D721Med (cell line): ENCODE results near the gene NOL4L.

Source experiments
- DNase-seq: peaks from one replicate; pipeline ENCODE4 v3.0.0; 2011; ENCODE audit warnings: low spot score; ENCODE audit not compliant: insufficient read length
- FAIRE-seq: peaks from 2 replicates; lab custom pipeline; 2011; peaks lifted over from hg19 to GRCh38; lab: Jason Lieb, UNC
- CTCF ChIP-seq: IDR thresholded peaks from 2 replicates; pipeline ENCODE4 v1.5.1; 2012; ENCODE audit warnings: mild to moderate bottlenecking, control low read depth; ENCODE audit not compliant: insufficient read depth; ENCODE audit errors: missing control alignments

Gene NOL4L

GRCh38 chr20:32564921-32565734, 20.0 kb downstream of the NOL4L start:
- FAIRE-seq (no peak), DNase-seq (no peak)
- no peak for TF ChIP-seq CTCF

DNA sequence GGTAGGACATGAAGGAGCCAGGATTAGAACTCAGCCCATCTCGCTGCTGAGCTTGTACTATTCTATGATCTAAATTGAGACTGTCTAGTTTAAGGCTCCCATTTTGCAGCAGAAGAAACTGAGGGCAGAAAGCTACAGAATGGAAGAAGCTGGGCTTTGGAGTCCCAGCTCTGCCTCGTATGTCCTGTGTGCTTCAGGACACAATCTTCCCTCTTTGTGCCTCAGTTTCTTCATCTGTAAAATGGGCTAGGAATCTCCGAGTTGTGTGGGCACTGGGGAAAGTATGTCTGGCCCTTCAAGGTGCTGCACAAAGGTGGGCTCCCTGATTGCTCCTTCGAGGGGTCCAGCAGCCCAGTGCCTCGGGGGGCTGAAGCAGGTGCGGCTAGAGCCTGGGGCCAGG, 20.7 kb downstream of the NOL4L start:
- DNase-seq (no peak), FAIRE-seq (no peak)
- no peak for TF ChIP-seq CTCF

DNA sequence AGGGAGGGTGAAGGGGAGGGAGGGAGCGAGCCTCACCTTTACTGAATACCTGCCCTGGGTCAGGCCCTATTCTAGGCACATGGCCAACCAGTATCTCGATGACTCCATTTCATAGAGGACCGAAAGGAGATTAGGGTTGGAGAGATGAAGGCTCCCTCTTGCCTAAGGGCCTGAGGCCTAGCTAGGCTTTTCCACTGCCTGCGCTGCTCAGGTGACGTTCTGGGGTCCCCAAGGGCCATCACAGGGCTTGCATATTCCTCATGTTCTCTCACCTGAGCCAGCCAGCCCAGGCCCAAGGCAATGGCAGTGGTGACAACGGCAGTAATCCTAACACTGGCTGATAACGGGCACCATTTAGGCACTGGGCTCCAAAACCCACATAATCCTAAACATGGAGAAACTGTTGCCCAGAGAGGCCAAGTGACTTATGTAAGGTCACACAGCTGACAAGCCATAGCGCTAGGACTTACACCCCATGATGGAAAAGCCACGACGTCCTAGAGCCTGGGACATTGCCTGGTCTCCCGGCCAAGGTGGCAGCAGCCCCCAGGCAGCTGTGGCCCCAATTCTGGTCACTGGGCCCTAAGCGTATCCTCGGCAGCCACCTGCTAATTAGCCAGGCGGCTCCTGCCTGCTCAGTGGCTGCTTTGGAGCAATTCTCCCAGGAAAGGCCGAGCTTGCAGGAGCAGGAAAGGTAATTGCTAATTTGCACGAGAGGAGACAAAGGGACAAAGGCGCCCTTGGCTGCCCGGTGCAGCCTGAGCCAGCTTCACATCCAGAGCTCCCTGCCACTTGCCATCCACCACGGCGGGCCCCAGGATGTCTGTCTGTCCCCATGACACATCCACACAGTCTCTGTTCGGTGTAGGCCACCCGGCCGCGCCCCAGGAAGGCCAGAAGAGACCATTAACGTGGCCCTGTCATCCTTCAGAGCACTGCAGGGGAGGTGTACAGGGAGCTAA, 21.5 kb downstream of the NOL4L start:
- DNase-seq (no peak), FAIRE-seq (no peak)
- TF ChIP-seq CTCF: no peak

GRCh38 chr20:32562495-32562911, 22.6 kb downstream of the NOL4L start:
- DNase-seq (no peak), FAIRE-seq (no peak)
- no peak for TF ChIP-seq CTCF

DNA sequence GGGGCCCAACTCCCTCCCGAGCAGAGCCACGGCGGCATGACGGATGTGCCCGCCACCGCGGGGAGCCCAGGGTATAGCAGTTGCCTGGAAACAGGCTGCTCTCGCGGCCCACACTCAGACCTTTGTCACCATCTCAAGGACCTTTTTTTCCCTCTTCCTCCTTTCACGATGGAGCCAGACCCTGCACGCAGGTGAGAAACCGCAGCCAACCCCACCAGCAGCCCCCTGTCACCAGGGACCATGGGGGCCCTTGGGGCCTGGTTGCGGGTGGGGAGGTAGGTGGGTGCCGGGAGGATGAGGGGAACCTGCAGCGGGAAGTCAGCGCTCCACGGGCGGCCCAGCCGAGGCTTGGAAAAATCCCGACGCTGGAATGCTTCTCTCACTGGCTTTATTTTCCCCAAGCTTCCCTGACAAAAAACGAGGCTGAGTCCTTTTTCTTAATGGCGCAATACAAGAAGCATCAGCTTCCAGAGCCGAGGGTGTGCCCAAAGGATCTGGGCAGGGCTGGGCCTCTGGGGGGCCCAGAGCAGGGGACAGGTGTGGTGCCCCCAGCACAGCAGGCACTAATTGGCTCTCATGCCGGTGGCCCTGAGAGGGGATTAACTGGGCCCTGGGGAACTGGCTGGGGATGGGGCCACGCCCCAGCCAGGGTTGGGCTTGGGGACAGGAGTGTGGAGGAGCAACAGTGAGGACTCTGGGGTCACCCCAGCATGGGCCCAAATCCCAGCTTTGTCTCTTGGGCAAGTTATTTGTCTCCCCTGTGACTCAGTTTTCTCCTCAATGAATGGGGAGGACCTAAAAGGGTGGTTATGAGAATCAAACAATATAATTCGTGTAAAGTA, 23.9 kb downstream of the NOL4L start:
- DNase-seq (peak; percentile 72), FAIRE-seq (no peak)
- TF ChIP-seq CTCF: no peak

DNA sequence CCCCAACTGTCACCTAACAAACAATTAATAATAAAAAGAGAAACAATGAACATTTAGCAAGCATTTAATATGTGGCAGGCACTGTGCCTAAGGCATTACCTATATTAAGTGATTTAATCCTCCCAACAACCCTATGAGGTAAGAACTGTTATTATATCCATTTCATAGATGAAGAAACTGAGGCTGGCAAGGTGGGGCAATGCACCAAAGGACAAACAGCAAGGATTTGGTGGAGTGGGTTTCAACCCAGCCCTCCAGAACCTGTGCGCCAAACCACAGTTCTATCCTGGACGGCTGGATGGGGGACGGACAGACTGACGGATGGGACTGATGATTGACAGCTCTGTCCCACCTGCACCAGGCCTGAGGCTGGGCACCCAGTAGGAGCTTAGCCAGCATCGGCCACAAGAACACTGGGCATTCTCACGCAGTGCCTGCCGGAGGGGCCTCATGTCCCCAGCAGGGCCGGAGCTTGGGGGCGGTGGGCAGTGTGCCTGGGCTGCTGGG, 24.6 kb downstream of the NOL4L start:
- no peak for TF ChIP-seq CTCF
- DNase-seq (no peak), FAIRE-seq (no peak)
